ELF-1 (cell line): ENCODE data around the gene IL12B.
"Not testable (repeated sequence)": the region's sequence is repeated elsewhere in the genome, so short reads cannot be mapped to it uniquely, and the experiment has no call there.

Experiments
- DNase-seq: peaks from one replicate; pipeline ENCODE4 v3.0.0-alpha.2; 2016; ENCODE audit warnings: low read depth, low spot score

The IL12B gene

DNA sequence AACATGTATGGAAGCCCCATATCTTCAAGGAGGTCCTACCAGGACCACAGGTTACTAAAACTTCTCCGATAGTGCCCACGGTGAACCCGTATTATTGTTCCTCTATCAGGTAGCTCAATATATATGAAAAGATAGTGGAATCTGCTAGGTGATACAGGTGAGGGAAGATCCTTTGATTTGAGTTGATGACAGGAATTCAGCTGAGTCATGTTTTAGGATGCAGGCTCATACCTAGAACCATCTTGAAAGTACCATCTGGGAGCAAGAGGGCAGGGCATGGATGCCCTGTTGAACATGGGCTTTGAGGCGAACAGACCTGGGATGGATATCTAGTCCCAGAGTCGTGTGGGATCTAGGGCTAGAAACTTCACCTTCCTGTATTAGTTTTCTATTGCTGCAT is 35.4 kb downstream of the IL12B start:
- DNase-seq, result no peak

- DNase-seq, result no peak
These were observed 39.5 kb downstream of the IL12B start for GRCh38 chr5:159290741-159291140.

DNA sequence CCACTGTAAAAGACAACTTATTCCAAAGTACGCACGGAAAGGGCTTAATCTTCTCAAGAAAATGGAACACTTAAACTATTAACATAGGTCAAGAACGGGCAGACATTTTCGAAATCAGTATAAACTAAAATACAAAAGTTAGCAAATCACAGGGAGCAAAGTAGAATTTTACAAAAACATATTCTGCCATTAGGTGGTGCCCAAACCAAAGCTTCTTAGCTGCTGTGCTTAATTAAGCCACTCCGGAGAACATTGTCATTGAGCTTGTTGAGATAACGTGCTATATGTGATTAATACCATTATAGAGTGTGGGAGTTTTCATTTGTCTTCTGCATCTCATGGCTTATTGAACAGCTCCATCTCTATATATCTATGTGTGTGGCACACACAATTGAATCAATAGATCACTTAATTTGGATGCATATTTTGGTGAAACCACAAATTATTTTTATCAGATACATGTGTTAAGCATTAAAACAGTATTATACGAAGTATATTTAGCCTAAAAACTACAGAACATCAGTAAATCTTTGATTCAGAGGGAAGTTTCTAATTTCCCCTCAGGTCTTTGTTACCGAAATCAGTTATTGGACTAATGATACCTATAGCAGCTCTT is 43.8 kb downstream of the IL12B start:
- peak; percentile 6 for DNase-seq

DNA sequence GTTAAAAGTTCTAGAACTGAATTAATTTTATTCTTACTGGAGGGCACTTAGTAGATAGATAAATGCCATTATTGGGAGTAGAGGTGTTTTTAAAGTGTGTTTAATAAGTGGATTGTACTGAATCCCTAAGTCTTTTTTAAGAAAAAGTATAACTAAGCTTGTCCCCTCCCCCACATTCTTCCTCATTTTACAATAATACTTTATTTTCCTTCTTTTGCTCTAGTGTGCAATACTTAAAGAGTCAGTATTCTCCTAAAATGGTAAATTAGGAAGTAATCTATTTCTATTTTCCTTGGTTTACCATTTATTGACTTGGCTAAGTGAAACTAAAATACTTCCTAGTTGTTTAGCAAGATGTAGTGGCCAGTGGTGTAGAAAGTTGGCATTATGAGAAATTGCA is 55.6 kb downstream of the IL12B start:
- no peak for DNase-seq

GRCh38 chr5:159273923-159274322 is 56.4 kb downstream of the IL12B start:
- no peak for DNase-seq

GRCh38 chr5:159269723-159270122 is 60.6 kb downstream of the IL12B start:
- no peak for DNase-seq

GRCh38 chr5:159266764-159267163 is 63.5 kb downstream of the IL12B start:
- DNase-seq, result not testable (repeated sequence)
